Measurements from ENCODE around the gene TRIOBP.
A peak's percentile ranks its signal among the peaks of the same experiment; 100 is the strongest.

The TRIOBP gene

DNA sequence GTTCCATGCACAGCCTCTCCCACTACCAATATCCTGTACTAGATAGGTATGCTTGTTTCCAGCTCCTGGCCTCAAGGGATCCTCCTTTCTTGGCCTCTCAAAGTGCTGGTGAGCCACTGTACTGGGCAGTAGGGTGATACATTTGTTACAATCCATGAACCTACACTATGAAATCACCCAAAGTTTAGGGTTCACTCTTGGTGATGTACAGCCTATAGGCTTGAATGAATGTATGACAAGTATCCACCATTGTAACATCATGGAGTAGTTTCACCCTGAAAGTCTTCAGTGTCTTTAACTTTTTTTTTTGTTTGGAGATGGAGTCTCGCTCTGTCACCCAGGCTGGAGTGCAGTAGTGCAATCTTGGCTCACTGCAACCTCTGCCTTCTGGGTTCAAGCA, 31.8 kb downstream of the TRIOBP start:
- DNase-seq (ENCODE audit: low spot score) = no peak

DNA sequence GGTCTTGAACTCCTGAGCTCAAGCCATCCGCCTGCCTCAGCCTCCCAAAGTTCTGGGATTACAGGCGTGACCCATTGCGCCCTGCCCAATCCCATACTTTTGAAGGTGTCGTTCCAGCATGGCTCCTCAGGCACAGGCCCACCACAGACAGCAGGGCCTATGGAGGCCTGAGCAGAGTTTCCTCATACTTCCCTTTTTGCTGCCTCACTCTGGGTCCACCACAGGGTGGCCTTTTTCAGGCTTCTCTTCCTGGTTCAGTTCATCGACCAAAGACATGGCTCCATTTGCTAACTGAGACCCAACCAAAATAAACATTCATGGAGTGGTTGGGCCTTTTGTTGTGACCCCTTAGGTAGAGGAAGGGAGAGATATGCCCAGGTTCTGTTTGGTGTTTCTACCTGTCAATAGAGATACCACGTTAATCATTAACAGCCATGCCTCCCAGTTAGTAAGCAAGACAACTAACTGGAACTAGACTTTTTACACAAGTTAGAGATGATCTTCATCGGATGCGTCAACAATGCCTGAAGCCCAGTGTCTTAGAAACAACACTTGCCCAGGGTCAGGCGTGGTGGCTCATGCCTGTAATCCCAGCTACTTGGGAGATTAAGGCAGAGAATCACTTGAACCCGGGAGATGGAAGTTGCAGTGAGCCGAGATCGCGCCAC, 35.1 kb downstream of the TRIOBP start:
- no peak for DNase-seq (ENCODE audit: low spot score)

DNA sequence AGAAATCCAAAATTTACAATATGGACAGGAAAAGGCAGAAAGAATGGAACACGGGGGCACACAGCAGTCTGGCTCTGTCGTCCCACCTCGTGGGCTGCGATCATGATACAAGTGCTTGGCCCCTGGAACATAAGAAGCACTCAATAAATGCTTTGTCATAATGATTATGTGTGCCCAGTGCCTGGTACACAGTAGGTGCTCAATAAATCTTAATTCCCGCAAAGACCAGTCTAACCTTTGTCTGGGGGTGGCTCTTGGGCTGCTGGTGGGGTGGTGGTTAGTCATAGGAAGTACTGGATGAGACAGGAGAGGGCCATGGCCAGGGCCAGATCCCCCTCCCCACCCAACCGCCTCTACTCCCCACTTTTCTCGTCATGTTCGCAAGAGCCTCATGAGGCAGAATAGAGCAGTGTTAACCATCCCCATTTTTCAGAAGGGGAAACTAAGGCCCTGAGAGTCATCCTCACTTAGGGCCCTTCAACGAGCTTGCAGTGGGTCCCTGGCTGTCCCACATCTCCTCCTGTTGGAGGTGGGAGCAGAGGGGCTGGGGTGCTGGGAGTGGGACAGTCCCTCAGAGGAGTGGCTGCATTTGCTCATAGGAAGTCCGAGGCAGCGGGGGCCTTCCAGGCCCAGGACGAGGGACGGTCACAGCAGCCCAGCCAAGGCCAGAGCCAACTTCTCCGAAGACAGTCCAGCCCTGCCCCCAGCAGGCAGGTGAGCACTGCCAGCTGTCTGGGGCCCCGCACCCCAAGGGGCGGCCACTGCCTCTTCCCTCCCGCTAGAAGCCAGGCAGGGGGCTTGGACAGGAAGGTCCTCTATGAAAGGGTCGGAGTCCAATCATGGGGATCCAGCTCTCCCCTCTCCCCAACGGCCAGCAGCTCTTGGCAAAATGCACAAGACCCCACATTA, 36.1 kb downstream of the TRIOBP start:
- DNase-seq (ENCODE audit: low spot score) = no peak

DNA sequence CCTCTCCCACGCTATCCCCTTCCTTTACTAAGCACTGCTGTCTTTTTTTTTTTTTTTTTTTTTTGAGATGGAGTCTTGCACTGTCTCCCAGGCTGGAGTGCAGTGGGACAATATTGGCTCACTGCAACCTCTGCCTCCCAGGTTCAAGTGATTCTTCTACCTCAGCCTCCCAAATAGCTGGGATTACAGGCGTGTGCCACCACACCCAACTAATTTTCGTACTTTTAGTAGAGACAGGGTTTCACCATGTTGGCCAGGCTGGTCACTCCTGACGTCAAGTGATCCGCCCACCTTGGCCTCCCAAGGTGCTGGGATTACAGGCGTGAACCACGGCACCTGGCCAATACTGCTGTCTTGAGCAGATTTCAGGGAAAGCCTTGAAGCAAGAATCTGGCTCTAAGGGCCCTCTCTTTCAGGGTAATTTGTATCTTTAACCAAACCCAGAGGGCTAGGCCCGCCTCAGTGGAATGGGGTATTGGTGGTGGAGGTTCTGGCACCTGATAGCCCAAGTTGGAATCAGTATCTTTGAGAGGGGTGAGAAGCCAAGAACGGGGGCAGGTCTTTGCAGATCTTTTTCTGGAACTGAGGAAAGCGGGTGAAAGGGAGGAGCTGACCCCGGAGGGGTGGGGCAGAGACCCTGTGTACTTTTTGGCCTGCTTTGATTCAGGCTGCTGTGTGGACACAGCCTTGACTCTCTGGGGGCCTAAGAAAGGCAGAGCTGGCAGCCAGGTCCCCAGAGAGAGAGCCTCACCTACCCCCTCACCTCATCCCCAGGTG, 37.0 kb downstream of the TRIOBP start:
- no peak for DNase-seq (ENCODE audit: low spot score)

DNA sequence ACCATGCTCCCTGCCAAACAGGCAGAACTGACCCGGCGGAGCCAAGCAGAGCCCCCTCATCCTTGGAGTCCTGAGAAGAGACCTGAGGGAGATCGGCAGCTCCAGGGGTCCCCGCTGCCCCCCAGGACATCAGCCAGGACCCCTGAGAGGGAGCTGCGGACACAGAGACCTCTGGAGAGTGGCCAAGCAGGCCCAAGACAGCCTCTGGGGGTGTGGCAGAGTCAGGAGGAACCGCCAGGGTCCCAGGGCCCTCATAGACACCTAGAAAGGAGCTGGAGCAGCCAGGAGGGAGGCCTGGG, 37.5 kb downstream of the TRIOBP start:
- no peak for DNase-seq (ENCODE audit: low spot score)

DNA sequence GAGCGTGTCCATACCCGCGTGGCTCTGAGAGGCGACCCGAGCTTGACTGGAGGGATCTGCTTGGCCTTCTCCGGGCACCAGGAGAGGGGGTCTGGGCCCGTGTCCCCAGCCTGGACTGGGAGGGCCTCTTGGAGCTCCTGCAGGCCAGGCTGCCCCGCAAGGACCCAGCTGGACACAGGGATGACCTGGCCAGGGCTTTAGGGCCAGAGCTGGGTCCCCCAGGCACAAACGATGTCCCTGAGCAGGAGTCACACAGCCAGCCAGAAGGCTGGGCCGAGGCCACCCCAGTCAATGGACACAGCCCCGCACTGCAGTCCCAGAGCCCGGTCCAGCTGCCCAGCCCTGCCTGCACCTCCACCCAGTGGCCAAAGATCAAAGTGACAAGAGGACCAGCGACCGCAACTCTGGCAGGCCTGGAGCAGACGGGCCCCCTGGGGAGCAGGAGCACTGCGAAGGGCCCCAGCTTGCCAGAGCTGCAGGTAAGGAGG, 38.2 kb downstream of the TRIOBP start:
- DNase-seq (ENCODE audit: low spot score) = peak; percentile 27

DNA sequence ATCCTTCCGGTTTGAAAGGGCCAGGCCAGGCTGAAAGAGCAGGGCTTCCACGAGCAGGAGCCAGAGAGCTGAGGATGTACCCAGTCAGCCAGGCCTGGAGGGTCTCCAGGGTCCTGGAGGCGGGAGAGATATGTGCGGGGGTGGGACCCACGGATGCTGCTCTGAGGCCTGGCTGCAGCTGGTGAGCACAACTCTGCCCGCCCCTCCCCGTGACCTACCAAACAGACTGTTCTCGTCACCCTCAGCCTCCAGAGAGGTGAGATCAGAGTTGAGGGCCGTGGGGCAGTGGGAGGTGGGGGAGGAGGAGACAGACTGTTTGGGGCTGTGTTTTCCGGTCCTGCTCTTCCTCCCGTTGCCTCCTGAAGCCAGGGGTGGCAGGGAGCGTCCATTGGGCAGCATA, 42.2 kb downstream of the TRIOBP start:
- no peak for DNase-seq (ENCODE audit: low spot score)

DNA sequence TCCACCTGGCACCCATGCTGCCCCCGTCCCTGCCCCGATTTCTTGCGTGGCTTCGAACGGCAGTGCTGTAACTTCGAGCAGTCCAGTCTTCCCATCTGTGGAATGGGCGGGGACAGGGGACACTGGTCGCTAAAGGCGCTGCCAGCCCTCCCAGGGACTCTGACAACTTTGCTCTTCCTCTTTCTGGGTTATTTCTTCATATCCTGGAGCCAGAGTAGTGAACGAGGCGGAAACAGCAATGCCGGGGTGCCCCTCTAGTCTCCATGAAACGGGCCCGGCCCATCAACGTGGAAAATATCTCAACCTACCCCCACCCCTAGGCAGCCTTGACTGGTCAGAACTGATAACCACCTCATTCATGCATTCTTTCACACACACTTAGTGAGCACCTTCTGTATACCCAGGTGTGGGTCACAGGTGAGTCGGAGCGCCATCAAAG, 42.8 kb downstream of the TRIOBP start:
- no peak for DNase-seq (ENCODE audit: low spot score)

DNA sequence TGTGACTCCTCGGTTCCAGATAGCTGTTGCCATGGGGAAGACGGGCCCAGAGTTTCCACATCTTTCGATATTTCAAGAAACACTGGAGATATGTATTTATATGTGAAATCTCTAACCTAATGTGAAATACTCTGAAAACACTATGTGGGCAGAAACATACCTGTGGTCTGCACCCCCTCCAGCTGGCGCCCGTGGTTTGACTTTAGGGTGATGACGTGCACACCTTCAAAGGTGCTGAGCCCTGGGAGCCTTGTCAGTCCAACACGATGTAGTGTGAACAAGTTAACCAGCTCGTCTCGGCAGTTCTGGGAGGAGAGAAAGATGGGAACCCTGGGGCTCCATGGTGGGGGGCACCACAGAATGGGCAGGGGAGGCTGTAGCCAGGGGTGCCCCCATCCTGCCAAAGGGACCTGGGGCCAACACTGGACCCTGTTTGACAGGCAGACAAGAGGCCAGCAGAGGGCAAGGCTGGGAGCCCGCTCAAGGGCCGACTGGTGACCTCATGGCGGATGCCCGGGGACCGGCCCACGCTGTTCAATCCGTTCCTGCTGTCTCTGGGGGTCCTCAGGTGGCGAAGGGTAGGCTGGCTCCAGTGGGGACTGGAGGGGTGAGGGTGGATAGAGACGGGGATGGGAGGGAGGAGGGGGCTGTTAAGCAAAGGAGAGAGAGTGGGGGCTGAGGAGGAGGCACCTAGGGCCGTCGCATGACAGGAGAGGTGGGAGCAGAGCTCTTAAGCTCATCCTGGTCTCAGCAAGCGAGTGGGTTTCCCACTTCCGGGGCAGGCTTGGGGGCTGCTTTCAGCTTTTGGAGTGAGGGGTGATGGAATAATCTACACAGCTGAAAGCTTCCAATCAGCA, 43.8 kb downstream of the TRIOBP start:
- DNase-seq (ENCODE audit: low spot score) = no peak

DNA sequence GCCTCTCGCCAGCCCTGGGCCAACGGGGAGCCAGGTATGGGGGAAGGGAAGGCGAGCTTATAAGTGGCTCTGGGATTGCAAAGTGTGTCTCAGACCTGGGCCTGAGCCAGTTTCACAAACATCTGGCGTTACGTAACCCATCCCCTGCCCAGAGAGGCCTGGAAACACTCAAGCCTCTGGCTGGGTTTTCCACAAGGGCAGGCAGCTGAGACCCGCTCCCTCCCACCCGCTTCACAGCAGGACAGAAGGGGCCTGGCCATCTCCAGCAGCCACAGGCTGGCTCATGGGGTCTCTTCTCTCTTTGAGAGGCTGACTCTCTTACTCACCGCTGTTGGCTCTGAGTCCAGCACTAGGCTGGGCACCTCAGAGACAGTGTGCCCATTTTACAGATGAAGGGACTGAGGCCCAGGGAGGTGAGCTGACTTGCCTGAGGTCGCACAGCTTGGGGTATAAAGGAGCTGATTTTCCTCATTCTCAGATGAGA, 44.5 kb downstream of the TRIOBP start:
- DNase-seq (ENCODE audit: low spot score) = no peak

DNA sequence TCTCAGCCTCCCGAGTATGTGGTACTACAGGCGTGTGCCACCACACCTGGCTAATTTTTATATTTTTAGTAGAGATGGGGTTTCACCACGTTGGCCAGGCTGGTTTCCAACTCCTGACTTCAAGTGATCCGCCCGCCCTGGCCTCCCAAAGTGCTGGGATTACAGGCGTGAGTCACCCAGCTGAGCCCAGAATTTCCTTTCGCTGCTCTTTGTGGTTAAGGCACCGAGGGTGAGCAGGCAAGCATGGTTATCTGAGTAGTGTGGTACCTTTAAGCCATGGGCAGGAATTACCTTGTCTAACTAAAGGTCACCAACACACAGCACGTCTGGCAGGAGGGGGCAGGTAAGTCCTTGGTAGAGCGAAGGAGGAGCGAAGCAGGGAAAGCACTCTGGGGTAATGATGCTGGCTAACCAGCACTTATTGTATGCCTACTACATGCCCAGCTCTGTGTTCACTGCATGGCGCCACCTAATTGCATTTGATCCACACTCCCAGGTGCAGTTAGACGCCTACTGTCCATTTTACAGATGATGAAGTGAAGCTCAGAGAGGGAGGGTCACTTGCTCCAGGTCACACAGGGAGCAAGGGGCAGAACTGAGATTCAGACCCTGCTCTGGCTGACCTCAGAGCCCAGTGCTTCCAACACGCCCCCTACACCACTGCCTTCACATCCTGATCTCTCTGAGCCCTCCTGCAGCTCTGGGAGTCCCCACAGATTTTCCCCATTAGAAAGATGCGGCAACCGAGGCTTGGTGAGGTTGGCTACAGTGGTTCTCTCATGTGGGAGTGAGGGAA, 45.7 kb downstream of the TRIOBP start:
- DNase-seq (ENCODE audit: low spot score) = no peak

DNA sequence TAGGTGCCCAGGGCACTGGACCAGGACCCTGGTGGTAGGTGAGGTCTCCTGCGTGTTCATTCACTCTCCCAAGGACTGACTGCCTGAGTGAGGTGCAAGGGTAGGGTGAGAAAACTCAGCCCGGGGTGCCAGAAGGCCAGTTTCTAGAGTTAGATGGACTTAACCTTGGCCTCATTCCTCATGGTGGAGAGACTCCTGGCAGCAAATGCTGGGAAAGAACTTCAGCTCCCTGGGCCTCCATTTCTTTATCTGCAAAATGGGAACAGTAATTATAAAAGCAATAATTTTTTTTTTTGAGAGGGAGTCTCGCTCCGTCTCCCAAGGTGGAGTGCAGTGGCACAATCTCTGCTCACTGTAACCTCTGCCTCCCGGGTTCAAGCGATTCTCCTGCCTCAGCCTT, 47.7 kb downstream of the TRIOBP start:
- DNase-seq (ENCODE audit: low spot score) = no peak

DNA sequence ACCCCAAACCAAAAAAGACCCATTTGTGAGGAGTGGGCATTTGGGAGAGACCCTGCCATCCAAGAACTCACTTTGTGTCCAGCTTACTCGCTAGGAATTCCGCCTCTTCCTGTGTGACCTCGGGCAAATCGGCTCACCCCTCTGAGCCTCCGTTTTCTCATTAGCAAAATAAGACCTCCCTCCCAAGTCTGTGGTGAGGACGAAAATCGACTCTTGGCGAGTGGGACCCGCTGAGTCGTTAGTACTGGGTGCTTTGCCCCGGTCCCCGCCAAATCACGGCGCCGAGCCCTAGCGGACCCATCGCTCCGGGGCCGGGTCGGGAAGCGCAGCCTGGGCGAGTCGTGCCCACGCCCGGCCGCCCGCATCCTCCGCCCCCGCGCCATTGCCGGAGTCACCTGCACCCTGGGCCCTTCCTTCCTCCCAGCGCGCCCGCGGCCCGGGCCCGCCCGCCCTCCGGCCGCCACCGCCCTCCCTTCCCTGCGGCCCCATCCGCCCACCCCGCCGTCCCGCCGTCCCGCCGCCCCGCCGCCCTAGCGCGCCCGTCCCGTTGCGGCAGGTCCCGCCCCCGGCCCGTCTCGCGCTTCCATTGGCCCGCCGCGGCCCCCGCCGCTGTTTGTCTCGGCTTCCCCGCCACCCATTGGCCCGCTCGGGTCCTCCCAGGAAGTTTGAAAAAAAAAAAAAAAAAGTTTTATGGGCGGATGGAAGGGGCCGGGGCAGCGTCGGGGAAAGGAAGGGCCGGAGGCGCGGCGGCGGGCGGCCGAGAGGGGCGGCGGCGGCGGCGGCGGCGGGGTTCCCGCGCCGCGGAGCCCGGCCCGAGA, 48.9 kb downstream of the TRIOBP start:
- peak; percentile 76 for DNase-seq (ENCODE audit: low spot score)

DNA sequence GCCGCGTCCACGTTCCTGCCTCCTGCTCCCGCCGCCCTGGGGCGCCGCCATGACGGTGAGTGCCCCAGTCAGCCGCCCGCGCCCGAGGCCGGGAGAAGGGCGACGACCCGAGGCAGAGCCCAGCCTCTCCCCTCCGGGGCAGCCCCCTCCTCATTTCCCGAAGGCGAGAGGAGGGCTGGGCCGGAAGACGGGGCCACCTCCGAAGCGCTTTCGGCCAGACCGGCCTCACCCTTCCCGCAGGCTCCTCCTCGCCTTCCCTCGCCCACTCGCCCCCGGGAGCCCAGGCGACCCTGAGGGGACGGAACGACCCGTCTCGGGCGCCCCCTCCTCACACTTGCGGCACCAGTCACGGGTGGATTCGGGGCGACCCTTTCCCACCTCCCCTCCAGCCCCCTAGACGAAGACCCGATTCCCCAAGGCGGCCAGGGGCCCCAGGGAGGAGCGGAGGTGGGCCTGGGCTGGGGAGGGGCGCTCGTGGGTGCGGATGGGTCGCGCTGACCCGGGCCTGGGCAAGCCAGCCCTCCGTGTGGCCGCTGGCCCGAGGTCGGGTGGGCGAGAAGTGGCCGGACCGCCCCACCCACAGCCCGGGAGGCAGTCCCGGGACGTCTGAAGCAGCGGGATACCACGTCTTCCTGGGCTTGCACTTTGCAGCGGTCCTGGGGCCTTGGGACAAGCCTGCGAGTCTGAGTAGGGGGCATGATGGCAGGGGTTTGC, 49.7 kb downstream of the TRIOBP start:
- DNase-seq (ENCODE audit: low spot score) = no peak

DNA sequence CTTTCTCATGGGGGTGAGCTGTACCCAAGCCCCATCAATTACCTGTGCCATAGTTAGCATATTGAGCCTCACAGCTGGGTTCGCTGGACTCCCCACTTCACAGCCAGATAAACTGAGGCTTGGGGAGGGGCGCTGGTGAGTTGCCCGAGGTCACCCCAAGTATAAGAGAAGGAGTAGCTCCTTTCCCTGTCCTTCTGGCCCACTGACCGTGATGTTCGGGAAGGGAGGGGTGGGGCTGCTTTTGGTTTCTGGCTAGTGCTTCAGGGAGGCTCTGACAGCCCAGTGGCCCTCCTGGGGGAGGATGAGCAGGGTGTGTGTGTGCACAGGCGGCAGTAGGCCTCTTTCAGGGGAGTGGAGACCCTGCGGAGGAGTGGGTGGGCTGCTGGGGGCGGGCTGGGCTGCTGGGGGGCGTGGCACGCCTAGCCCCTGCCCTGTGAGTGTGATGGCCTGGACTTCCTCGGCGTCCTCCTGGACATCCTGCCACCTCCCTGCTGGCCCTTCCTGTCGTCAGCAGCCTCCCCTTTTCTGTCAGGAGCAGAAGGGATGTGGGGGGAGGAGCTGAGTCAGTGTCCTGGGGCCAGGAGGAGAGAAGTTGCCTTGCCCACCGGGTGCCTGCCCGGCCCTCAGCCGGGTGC, 50.3 kb downstream of the TRIOBP start:
- no peak for DNase-seq (ENCODE audit: low spot score)

DNA sequence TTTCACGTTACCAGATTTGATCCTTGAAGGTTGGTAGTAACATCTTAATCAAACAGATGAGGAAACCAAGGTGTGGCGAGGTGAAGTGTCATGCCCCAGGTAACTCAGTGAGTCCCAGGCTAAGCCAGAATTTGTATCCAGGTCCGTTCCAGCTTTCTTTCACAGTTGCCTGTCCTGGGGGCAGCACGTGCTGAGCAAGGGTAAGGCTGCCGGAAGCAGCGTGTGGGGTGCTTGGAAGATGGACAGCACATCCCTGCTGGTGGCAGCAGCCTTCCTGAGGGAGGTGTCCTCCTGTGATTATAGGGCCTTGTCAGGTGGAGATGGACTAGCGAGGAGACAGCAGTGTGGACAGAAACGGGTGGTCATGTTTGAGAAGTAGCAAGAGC, 50.9 kb downstream of the TRIOBP start:
- DNase-seq (ENCODE audit: low spot score) = no peak

DNA sequence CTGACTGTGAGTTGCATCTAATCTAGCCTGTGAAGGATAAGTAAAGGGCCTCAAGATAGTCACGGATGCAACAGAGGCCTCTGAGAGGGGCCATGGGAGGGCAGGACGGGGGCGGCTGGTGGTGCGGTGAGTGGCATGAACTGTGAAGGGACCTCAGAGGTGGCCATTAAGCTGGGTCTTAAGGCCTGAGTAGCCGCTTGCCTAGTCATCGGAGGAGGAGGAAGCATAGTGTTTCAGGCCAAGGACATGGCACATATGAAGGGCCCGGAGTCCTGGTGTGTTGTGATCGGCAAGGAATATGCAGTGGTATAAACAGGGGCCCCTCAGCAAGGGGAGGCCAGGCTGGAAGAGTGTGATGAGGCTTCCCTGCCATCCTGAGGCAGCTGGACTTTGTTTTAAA, 51.8 kb downstream of the TRIOBP start:
- no peak for DNase-seq (ENCODE audit: low spot score)

DNA sequence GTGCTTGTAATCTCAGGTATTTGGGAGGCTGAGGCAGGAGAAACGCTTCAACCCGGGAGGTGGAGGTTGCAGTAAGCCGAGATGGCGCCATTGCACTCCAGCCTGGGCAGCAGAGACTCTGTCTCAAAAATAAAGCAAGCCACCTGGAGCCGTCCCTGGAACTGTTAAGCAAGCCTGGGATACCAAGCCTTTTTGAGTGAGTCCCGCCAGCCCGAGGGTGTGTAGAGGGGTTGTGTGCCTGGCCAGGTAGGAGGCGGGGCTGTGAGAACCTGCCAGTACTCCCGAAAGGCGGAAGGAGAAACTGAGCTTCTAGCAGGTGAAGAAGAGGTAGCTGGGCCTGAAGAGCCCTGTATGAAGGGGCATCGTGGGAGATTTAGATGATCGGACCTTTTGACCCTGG, 52.4 kb downstream of the TRIOBP start:
- no peak for DNase-seq (ENCODE audit: low spot score)
